Activated B cell treated with CpG ODN at 0.5 μM for 24 hours (primary cell): ENCODE data around the gene ZNF486. TPM values are rescaled to one million over a fixed set of nuclear protein-coding genes. Genes with fewer than 3 reads are reported as not detected.
A peak's percentile ranks its signal among the peaks of the same experiment; 100 is the strongest.
"Not testable (repeated sequence)": the region's sequence is repeated elsewhere in the genome, so short reads cannot be mapped to it uniquely, and the experiment has no call there.

ENCODE experiments used
- ATAC-seq: fragments of 200-7000 bp; cut with Tn5 transposase; one replicate; pipeline ENCODE4 v1.10.0; 2021; ENCODE audit warnings: low read depth, mild to moderate bottlenecking, moderate library complexity
- CTCF ChIA-PET: fragments of 350-600 bp; sonication (Branson Sonifier 250); formaldehyde crosslinking; loops from one replicate; lab custom pipeline; 2021; ENCODE audit warnings: antibody characterized with exemption; lab: Charles Lee
- POLR2A ChIA-PET: fragments of 350-600 bp; sonication (Branson Sonifier 250); formaldehyde crosslinking; loops from one replicate; lab custom pipeline; 2021; ENCODE audit warnings: antibody characterized with exemption; lab: Charles Lee
- DNase-seq: peaks from one replicate; pipeline ENCODE4 v3.0.0; 2022
- H3K27ac Mint-ChIP-seq: one replicate; pipeline ENCODE4 v1.8.0; 2020; ENCODE audit warnings: mixed read lengths
- H3K27me3 Mint-ChIP-seq: one replicate; pipeline ENCODE4 v1.8.0; 2021; ENCODE audit warnings: mixed read lengths
- H3K36me3 Mint-ChIP-seq: one replicate; pipeline ENCODE4 v1.8.0; 2021; ENCODE audit warnings: low read depth, mixed read lengths
- H3K4me1 Mint-ChIP-seq: one replicate; pipeline ENCODE4 v1.8.0; 2021; ENCODE audit warnings: mixed read lengths
- H3K4me3 Mint-ChIP-seq: one replicate; pipeline ENCODE4 v1.8.0; 2020; ENCODE audit warnings: mild to moderate bottlenecking, mixed read lengths
- H3K9me3 Mint-ChIP-seq: one replicate; pipeline ENCODE4 v1.8.0; 2020; ENCODE audit warnings: mixed read lengths
- CTCF ChIP-seq: fragments of 200-600 bp; IDR thresholded peaks from one replicate; pipeline ENCODE4 v1.8.0; 2022; ENCODE audit warnings: antibody characterized with exemption, mild to moderate bottlenecking
- intact Hi-C: fragments of 100-400 bp; cut with micrococcal nuclease; formaldehyde crosslinking; loops from one replicate; pipeline ENCODE4 v1.15.1; 2024
- total RNA-seq: library from RNA; stranded (reverse); gene quantifications from 2 replicates; pipeline ENCODE4 v1.2.3, GENCODE V29; 2022

The ZNF486 gene
- total RNA-seq, result 13.5 and 16.2 TPM in 2 replicates

GRCh38 chr19:20167020-20167644, at the start of gene ZNF486:
Gene ZNF486, plus strand, starts transcription at chr19:20167214. Its CDS starts 117 bp downstream, at chr19:20167331.
- peaks cover 59% of the 10 kb centered on the region for H3K4me1 Mint-ChIP-seq
- H3K27me3 Mint-ChIP-seq, result no peaks in the 10 kb centered on the region
- DNase-seq, result peak; percentile 80
- peak; percentile 96 for ATAC-seq
- CTCF ChIA-PET, result interaction anchor here (1.8 kb wide), 1 partner anchor 169 kb away, joined by 12 read pairs; no protein-coding TSS in a partner anchor
- H3K36me3 Mint-ChIP-seq, result peaks cover 33% of the 10 kb centered on the region
- intact Hi-C loops, result loop anchor here (1.0 to 5.0 kb wide), 8 partner anchors 72 to 853 kb away; partner anchors contain the start of genes ATP13A1, ZNF14, ZNF430 and ZNF682
- peak within 1 kb of the TSS; percentile 99 for H3K4me3 Mint-ChIP-seq
- peak within 1 kb of the TSS; percentile 97 for H3K27ac Mint-ChIP-seq
- no peak for TF ChIP-seq CTCF
- POLR2A ChIA-PET, result interaction anchor here (0.5 to 3.0 kb wide), 21 partner anchors 11 to 1885 kb away, joined by 3 to 15 read pairs (median 5); partner anchors contain the start of genes ATP13A1, ZNF253, ZNF257 and ZNF429
- H3K9me3 Mint-ChIP-seq, result peaks cover 6% of the 10 kb centered on the region

- POLR2A ChIA-PET, intact Hi-C loops, H3K4me1 Mint-ChIP-seq, CTCF ChIA-PET, ATAC-seq, DNase-seq, H3K4me3 Mint-ChIP-seq, H3K27ac Mint-ChIP-seq, H3K27me3 Mint-ChIP-seq: not testable (repeated sequence)
- Mint-ChIP-seq H3K36me3 (peaks cover 68% of the 10 kb centered on the region), H3K9me3 (peaks cover 40% of the 10 kb centered on the region)
These were observed 48.8 kb upstream of the ZNF486 start for GRCh38 chr19:20118064-20118839.

GRCh38 chr19:20124879-20125278, 42.1 kb upstream of the ZNF486 start:
- Mint-ChIP-seq H3K4me3 (no peak overlapping the region), H3K27me3 (no peaks in the 10 kb centered on the region), H3K36me3 (peaks cover 66% of the 10 kb centered on the region), H3K27ac (no peak overlapping the region), H3K9me3 (peaks cover 32% of the 10 kb centered on the region), H3K4me1 (no peaks in the 10 kb centered on the region)
- DNase-seq (no peak), ATAC-seq (no peak)
- ChIA-PET CTCF (no interaction called here), POLR2A (no interaction called here)
- intact Hi-C loops, result no loop called here
- TF ChIP-seq CTCF, result no peak

GRCh38 chr19:20132933-20133332, 34.1 kb upstream of the ZNF486 start:
- H3K27me3 Mint-ChIP-seq, POLR2A ChIA-PET, H3K4me3 Mint-ChIP-seq, intact Hi-C loops, H3K4me1 Mint-ChIP-seq, CTCF ChIA-PET, DNase-seq, H3K27ac Mint-ChIP-seq, ATAC-seq: not testable (repeated sequence)
- peaks cover 31% of the 10 kb centered on the region for H3K36me3 Mint-ChIP-seq
- H3K9me3 Mint-ChIP-seq, result peaks cover 16% of the 10 kb centered on the region

- Mint-ChIP-seq H3K9me3 (peaks cover 19% of the 10 kb centered on the region), H3K36me3 (peaks cover 13% of the 10 kb centered on the region)
- H3K27ac Mint-ChIP-seq, H3K4me1 Mint-ChIP-seq, POLR2A ChIA-PET, ATAC-seq, H3K4me3 Mint-ChIP-seq, DNase-seq, CTCF ChIA-PET, intact Hi-C loops, H3K27me3 Mint-ChIP-seq: not testable (repeated sequence)
These were observed 29.3 kb upstream of the ZNF486 start for GRCh38 chr19:20137714-20138113.

GRCh38 chr19:20151617-20152145, 15.3 kb upstream of the ZNF486 start:
- no peak for ATAC-seq
- POLR2A ChIA-PET, result interaction anchor here (1.4 kb wide), 1 partner anchor 15 kb away, joined by 4 read pairs; the partner anchor contains the start of gene ZNF486
- TF ChIP-seq CTCF, result no peak
- Mint-ChIP-seq H3K4me3 (no peak overlapping the region), H3K4me1 (no peaks in the 10 kb centered on the region), H3K9me3 (no peaks in the 10 kb centered on the region), H3K27ac (no peak overlapping the region), H3K27me3 (no peaks in the 10 kb centered on the region), H3K36me3 (no peaks in the 10 kb centered on the region)
- CTCF ChIA-PET, result no interaction called here
- DNase-seq, result no peak
- intact Hi-C loops, result no loop called here

GRCh38 chr19:20152506-20152905, 14.5 kb upstream of the ZNF486 start:
- H3K27ac Mint-ChIP-seq, H3K4me1 Mint-ChIP-seq, H3K27me3 Mint-ChIP-seq, H3K4me3 Mint-ChIP-seq, H3K9me3 Mint-ChIP-seq, intact Hi-C loops, CTCF ChIA-PET, ATAC-seq, H3K36me3 Mint-ChIP-seq, DNase-seq: not testable (repeated sequence)
- POLR2A ChIA-PET, result interaction anchor here (1.4 kb wide), 1 partner anchor 14 kb away, joined by 4 read pairs; the partner anchor contains the start of gene ZNF486
